IPS DF 4.7 (cell line): ENCODE measurements around the gene SLC23A1.
"Not testable (repeated sequence)": the region's sequence is repeated elsewhere in the genome, so short reads cannot be mapped to it uniquely, and the experiment has no call there.

Source experiments
- DNase-seq: peaks from one replicate; pipeline ENCODE4 v3.0.0-alpha.2; 2013; ENCODE audit warnings: low spot score; ENCODE audit errors: extremely low read depth

The SLC23A1 gene

DNA sequence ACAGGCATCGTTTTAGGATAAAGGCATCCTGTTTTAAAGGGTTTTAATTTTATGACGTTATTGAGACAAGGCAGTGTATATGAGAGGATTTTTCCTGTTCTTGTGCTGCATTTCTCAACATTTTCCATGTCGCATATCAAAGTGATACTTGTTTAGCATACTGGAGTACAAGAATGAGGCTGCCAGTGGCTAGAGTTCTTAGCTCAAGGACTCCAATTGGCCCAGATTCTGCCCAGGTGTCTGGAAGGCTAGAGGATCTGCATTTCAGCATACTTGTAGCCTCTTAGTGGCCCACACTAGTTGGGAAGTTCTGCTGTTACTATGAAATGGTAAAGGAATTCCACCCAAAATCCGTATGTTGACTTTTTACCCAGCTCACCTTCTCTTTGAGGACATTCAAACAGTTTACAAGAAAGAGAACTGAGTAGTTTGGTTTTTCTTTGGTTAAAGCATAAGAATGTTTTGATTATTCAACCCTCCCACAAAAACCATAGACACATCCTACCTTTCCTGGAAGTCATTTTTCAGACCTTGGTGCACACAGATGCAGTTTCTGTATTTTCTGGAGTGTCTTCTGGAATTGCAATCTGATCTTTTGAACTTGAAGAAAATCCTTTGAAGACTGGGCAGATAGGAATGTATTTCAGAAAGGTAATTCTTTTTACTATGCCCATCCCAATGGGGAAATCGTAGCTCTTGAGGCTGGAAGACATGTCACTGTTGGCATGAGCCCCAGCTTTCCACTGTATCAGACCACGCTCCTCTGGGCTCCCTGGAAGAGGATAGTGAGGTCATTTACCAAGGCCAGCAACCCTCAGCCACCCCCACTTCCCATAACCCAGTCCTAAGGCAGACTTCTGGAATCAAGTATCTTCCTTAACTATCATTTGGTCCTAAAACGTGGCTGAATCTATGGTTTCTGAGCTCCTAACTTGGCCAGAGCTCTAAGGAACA lies 11.3 kb downstream of the SLC23A1 start:
- DNase-seq = no peak

- DNase-seq = no peak
Measured at GRCh38 chr5:139369181-139369580, 13.9 kb downstream of the SLC23A1 start.

GRCh38 chr5:139368613-139369012 lies 14.5 kb downstream of the SLC23A1 start:
- DNase-seq = no peak

DNA sequence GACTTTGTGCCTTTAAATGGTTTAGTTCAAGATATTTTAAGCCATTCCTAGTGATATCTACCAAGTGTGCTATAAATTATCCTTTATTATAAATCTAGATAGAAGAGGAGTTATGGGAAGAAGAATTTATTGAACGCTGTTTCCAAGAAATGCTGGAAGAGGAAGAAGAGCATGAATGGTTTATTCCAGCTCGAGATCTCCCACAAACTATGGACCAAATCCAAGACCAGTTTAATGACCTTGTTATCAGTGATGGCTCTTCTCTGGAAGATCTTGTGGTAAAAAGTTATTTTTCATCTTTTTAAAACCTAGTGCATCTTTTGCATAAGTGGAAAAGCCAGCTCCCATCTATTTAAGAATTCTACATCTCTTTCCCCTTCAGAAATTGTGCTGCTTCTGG lies 18.6 kb downstream of the SLC23A1 start:
- no peak for DNase-seq

DNA sequence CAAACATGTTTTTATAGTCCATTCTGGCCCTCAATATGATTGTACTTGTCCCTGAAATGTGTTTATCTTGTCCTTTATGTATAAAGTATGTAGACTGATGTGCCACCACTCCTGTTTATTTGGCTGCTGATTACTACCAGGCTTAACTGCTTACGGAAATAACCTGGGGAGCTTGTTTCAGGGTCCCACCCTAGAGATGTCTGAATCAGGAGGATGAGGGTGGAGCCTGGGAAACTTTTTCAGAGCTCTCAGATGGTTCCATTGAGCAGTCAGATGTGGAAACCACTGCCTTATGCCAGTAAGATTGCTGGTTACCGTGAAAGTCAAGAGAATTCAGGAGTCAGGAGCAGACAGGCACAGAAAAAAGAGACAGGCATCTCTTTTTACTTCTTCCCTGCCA lies 19.2 kb downstream of the SLC23A1 start:
- DNase-seq = no peak

DNA sequence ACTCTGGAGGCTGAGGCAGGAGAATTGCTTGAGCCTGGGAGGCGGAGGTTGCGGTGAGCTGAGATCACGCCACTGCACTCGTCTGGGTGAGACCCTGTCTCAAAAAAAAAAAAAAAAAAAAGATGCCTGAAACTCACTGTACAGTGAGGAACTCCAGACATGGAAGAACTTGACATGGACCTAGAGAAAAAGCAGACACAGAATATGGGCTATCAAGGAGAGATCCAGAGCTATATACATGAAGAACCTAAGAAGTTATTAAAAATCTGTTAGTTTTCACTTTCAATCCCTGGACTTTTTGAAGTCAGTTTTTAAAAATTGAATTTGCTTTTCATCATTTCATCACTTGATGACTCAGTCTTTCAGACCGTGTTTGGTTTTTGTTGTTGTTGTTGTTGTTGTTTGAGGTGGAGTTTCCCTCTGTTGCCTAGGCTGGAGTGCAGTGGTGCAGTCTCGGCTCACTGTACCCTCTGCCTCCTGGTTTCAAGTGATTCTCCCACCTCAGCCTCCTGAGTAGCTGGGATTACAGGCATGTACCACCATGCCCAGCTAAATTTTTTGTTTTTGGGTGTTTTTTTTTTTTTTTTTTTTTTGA lies 21.2 kb downstream of the SLC23A1 start:
- DNase-seq = no peak

DNA sequence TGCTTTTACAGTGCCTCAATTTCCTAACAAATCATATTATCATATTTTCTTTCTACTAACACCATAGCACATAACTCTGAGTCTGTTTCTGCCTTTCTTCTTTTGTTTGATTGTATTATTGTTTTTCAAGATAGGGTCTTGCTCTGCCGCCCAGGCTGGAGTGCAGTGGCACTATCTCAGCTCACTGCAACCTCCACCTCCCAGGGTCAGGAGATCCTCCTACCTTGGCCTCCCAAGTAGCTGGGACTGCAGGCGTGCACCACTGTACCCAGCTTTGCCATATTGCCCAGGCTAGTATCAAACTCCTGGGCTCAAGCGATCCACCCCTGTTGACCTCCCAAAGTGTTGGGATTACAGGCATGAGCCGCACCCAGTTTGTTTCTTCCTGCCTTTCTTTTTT lies 22.7 kb downstream of the SLC23A1 start:
- no peak for DNase-seq

DNA sequence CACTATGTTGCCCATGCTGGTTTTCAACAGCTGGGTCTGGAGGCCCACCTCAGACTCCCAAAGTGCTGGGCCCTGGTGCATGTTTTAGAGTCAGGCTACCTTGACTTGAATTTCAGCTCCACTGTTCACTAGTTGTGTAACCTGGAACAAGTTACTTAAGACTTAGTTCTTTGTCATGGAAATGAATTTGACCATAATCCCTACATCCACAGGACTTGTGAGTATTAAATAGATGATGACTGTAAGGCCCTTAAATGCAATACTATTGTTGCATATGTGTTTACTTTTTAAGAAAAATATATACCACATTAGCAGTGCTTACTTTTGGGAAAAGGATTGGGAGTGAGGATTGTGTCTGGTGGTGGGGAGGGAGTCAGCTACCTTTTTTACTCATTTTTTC lies 25.0 kb downstream of the SLC23A1 start:
- no peak for DNase-seq

GRCh38 chr5:139355900-139356299 lies 27.2 kb downstream of the SLC23A1 start:
- DNase-seq = not testable (repeated sequence)

DNA sequence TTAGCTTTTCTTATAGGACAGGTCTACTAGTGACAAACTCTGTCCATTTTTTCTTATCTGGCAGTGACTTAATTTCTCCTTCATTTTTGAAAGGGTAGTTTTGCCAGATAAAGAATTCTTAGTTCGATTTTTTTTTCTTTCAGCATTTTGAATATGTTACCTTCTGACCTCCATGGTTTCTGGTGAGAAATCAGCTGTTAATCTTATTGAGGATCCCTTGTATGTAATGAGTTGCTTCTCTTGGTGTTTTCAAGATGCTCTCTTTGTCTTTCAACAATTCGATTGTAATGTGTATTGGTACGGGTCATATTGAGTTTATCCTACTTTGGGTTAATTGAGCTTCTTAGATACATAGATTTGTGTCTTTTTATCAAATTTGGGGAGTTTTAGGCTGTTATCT lies 28.9 kb downstream of the SLC23A1 start:
- DNase-seq = no peak

DNA sequence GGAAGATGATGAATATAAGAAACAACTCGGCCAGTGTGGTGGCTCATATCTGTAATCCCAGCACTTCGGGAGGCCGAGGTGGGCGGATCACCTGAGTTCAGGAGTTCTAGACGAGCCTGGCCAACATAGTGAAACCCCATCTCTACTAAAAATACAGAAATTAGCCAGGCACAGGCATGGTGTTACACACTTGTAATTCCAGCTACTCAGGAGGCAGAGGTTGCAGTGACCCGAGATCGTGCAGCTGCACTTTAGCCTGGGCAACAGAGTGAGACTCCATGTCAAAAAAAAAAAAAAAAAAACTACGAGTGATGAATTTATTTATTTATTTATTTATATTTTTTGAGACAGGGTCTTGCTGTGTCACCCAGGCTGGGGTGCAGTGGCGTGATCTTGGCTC lies 35.2 kb downstream of the SLC23A1 start:
- DNase-seq = not testable (repeated sequence)

GRCh38 chr5:139345442-139345841 lies 37.7 kb downstream of the SLC23A1 start:
- not testable (repeated sequence) for DNase-seq

- no peak for DNase-seq
Measured at GRCh38 chr5:139344177-139344576, 38.9 kb downstream of the SLC23A1 start.

- DNase-seq = no peak
Measured at GRCh38 chr5:139343476-139343875, 39.6 kb downstream of the SLC23A1 start.

DNA sequence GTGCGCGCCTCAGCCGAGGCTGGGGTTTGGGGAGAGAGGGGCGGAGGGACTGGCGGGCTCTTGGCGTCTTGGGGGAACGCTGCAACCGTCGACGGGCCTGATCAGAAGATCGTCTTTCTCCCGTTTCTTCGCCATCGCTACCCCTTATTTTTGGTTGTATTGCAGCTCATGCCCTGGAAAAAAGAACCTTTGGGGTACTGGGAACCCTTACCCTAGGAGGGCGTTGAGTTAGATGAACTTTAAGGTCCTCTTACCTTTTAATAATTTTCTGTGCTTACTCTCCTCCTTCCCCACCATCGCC lies 40.7 kb downstream of the SLC23A1 start:
- DNase-seq = no peak

- DNase-seq = peak; percentile 95
Measured at GRCh38 chr5:139341689-139342422, 41.2 kb downstream of the SLC23A1 start, which contains the start of gene PAIP2. Gene PAIP2 (plus strand): TSS chr5:139341854. CDS start chr5:139363785, 21,931 bp downstream.

- DNase-seq = no peak
Measured at GRCh38 chr5:139341187-139341688, 41.9 kb downstream of the SLC23A1 start.

- DNase-seq = no peak
Measured at GRCh38 chr5:139340051-139340450, 43.0 kb downstream of the SLC23A1 start.

- no peak for DNase-seq
Measured at GRCh38 chr5:139335811-139336210, 47.3 kb downstream of the SLC23A1 start.
